Inflammatory macrophage treated with lipopolysaccharide for 4 hours (primary cell): ENCODE data around the gene SIN3B.
A peak's percentile ranks its signal among the peaks of the same experiment; 100 is the strongest.

Source experiments
- DNase-seq: peaks from one replicate; pipeline ENCODE4 v3.0.0-alpha.2; 2020

The SIN3B gene

GRCh38 chr19:16829010-16829821, at the start of gene SIN3B:
TSS of gene SIN3B (plus strand) at chr19:16829398. CDS start at chr19:16829421, 23 bp downstream.
- DNase-seq: peak; percentile 87

DNA sequence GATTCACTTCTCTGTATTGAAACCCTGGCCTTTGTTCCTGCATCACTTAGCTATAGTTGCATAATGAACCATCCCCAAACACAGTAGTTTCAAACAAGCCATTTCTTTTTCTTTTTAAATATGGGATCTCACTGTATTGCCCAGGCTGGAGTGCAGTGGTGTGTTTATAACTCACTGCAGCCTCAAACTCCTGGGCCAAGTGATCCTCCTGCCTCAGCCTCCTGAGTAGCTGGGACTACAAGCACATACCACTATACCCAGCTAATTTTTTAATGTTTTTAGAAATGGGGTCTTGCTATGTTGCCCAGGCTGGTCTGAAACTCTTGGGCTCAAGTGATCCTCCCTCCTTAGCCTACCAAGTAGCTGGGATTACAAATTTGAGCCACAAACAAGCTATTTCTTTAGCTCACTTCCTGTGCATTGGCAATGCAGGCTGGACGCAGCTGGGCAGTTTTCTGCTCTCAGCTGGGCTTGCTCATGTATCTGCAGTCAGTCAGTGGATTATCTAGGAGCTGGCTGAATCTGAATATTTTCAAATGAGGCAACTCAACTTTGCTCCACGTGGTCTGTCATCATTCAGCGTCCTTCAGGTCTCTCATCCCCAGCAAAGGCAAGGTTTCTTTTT, 49.5 kb upstream of the SIN3B start:
- no peak for DNase-seq

DNA sequence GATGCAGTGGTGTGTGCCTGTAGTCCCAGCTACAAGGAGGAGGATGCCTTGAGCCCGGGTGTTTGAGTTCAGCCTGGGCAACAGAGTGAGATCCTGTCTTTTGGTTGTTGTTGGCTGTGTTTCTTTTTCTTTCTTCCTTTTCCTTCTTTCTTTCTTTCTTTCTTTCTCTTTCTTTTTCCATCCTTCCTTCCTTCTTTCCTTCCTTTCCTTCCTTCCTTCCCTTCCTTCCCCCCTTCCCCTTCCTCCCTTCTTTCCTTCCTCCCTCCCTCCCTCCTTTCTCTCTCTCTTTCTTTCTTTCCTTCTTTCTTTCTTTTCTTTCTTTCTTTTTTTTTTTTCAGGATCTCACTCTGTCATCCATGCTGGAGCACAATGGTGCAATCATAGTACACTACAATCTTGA, 46.5 kb upstream of the SIN3B start:
- no peak for DNase-seq

GRCh38 chr19:16788479-16788878, 40.7 kb upstream of the SIN3B start:
- peak; percentile 74 for DNase-seq

GRCh38 chr19:16789238-16789637, 40.0 kb upstream of the SIN3B start:
- DNase-seq: no peak

- peak; percentile 60 for DNase-seq
These were observed 39.1 kb upstream of the SIN3B start for GRCh38 chr19:16790051-16790450.

DNA sequence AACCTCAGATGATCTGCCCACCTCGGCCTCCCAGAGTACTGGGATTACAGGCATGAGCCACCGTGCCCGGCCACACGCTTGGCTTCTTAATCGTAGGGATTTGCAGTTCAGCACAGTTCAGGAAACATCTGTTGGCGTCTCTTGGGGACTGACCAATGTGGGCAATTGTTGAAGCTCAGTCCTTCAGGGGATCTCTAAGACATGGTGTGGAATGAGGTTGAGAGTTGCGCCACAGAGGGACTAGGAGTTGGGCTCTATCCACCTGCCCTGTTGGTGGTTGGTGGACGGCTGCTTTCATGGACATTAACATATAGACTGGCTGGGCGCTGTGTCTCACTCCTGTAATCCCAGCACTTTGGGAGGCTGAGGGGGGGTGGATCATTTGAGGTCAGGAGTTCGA, 37.3 kb upstream of the SIN3B start:
- DNase-seq: no peak

DNA sequence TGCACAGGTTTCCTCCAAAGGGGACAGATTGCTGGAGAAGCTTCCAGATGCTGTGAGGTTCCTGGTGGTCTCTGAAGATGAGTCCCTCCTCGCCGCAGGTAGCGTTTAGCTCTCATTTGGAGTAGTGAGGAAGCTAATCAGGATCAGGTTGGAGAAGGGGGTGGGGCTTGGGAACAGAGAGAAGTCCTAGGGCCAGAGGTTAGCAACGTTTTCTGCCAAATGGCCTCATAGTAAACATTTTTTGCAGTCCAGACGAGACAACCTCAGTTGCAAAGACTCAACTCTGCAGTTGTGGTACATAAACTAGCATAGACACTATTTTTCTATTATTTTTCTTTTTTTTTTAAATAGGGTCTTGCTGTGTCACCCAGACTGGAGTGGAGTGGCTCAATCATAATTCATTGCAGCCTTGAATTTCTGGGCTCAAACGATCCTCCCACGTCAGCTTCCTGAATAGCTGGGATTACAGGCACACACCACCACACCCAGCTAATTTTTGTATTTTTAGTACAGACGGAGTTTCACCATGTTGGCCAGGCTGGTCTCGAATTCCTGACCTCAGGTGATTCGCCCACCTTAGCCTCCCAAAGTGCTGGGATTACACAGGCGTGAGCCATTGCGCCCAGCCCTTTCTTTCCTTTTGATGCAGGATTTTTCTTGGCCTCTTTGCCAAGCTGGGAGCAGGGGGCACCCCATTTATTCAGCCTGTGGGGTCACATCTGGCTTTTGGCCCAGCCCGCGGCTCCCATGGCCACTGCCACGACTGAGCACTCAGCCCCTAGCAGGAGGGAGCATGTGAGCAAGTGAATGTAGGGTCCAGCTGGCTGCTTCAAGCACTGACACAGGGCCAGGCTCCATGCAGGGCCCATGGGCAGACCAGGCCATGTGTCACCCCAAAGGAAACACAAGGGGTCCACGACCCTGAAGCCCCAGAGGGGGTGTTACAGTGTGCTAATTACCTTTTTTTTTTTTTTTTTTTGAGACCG, 34.4 kb upstream of the SIN3B start:
- DNase-seq: peak; percentile 37

DNA sequence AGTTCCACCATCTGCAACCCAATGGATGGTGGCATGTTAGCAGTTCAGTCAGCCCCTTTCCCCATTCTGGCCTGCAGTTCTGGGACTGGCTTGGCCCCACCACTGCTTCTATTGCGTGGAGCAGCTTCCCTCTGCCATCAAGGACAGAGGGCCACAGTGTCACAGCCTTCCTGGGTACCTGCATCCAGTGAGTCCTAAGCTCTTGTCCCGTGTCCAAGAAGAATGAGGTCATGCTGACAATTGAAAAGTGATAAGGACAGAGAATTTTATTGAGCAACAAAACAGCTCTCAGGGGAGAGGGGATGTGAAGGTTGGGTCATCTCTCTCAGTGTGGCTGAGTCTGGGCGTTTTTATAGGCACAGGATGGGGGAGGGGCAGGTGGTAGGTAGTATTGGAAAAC, 33.5 kb upstream of the SIN3B start:
- DNase-seq: no peak

DNA sequence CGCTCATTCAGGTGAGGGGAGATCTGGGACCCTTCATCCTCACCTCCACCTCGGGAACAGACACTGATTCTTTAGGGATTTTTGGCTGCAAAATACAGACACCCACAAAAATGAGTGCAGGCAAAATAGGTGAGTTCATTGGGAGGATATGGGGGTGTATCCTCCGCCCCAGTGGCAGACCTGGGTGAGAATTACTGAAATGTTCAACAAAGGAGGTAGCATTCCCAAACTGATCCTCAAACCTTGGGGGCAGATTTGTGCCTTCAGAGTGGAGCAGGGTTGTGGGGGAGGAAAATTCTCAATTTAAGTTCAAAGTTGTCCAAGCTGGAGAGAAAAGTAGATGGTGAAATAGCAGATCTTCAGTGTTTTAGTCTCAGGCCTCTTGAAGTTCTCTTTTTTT, 31.3 kb upstream of the SIN3B start:
- DNase-seq: peak; percentile 31

GRCh38 chr19:16798326-16798725, 30.9 kb upstream of the SIN3B start:
- DNase-seq: peak; percentile 4

DNA sequence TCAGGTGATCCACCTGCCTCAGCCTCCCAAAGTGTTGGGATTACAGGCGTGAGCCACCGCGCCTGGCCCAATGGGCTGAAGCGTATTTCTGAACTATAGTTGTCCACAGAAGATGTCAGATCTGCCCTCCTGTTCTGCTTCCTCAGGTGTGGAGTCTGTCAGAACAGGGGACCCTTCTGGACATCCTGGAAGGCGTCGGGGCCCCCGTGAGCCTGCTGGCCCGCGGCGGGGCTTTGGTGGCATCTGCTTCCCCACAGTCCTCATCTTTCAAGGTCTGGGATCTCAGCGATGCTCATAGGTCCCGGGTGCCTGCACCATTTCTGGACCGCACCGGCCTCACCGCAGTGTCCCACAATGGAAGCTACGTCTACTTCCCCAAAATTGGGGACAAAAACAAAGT, 29.5 kb upstream of the SIN3B start:
- no peak for DNase-seq

DNA sequence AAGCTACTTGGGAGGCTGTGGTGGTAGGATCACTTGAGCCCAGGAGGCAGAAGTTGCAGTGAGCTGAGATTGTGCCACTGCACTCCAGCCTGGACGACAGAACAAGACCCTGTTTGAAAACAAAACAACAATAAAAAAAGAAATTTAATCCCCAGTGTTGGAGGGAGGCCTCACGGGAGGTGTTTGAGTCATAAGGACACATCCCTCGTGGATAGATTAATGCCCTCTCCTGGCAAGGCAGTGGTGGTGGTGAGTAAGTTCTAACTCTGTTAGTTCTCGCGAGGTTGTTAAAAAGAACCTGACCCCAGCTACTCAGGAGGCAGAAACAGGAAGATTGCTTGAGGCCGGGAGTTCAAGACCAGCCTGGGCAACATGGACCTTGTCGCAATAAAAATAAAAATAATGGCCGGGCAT, 27.6 kb upstream of the SIN3B start:
- peak; percentile 43 for DNase-seq

GRCh38 chr19:16804176-16804575, 25.0 kb upstream of the SIN3B start:
- DNase-seq: no peak

GRCh38 chr19:16807549-16808284, 21.5 kb upstream of the SIN3B start:
- DNase-seq: no peak

GRCh38 chr19:16814526-16815100, 14.6 kb upstream of the SIN3B start:
- no peak for DNase-seq

DNA sequence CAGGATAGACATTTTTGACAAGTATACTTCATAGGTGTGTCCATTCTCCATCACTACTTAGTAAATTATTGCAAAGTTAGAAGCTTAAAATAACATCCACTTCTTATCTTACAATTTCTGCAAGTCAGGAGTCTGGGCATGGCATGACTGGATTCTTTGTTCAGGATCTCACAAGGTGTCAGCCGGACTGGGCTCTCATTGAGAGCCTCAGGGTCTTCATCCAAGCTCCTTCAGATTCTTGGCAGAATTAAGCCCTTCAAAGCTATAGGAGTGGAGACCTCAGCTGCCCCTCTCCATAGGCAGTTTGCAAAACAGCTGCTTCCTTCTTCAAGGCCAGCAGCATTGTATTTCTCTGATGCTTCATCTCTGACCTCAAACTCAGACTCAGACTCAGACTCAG, 9.1 kb upstream of the SIN3B start:
- no peak for DNase-seq

DNA sequence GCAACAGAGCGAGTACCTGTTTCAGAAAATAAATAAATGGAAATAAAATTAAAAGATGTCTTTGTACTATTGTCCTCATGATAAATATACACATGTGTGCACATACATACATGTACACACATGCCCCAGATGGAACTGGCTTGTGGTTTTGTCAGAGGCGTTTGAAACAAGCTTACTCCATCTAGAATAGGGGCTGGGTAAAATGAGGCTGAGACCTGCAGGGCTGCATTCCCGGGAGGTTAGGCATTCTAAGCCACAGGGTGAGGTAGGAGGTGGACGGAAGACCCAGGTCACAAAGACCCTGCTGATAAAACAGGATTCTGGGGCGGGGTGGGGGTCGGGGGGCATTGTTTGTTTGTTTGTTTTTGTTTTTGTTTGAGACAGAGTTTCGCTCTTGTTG, 8.1 kb upstream of the SIN3B start:
- no peak for DNase-seq

- no peak for DNase-seq
These were observed 6.5 kb upstream of the SIN3B start for GRCh38 chr19:16822648-16823047.

- DNase-seq: no peak
These were observed 4.4 kb upstream of the SIN3B start for GRCh38 chr19:16824658-16825311.

- DNase-seq: peak; percentile 18
These were observed 3.7 kb upstream of the SIN3B start for GRCh38 chr19:16825312-16826052.
